AG09319 (cell line): Measurements from ENCODE around the gene RAD52.

Experiments
- DNase-seq: peaks from one replicate; pipeline ENCODE4 v3.0.0-alpha.2; 2010; ENCODE audit warnings: low read depth; ENCODE audit errors: extremely low read depth
- CTCF ChIP-seq: IDR thresholded peaks from 2 replicates; pipeline ENCODE4 v1.5.1; 2011; ENCODE audit warnings: low read depth, mild to moderate bottlenecking, inconsistent platforms, low read length, moderate library complexity

Gene RAD52

GRCh38 chr12:967641-968040 lies 18.1 kb upstream of the RAD52 start:
- TF ChIP-seq CTCF: no peak
- no peak for DNase-seq

GRCh38 chr12:966724-967123 lies 17.2 kb upstream of the RAD52 start:
- no peak for TF ChIP-seq CTCF
- no peak for DNase-seq

- TF ChIP-seq CTCF: no peak
- no peak for DNase-seq
Observed at GRCh38 chr12:958588-959123, 9.2 kb upstream of the RAD52 start.

- DNase-seq: no peak
- TF ChIP-seq CTCF: no peak
Observed at GRCh38 chr12:955939-956338, 6.4 kb upstream of the RAD52 start.

GRCh38 chr12:954741-955140 lies 5.2 kb upstream of the RAD52 start:
- no peak for TF ChIP-seq CTCF
- DNase-seq: no peak

- no peak for TF ChIP-seq CTCF
- DNase-seq: no peak
Observed at GRCh38 chr12:953776-954175, 4.3 kb upstream of the RAD52 start.

GRCh38 chr12:951176-951575 lies 1.7 kb upstream of the RAD52 start:
- no peak for DNase-seq
- no peak for TF ChIP-seq CTCF
